T-helper 22 cell (primary cell): ENCODE data around the gene RPP25L.

ENCODE experiments used
- DNase-seq: peaks from one replicate; pipeline ENCODE4 v3.0.0-alpha.2; 2020; ENCODE audit warnings: low read depth

RPP25L gene

DNA sequence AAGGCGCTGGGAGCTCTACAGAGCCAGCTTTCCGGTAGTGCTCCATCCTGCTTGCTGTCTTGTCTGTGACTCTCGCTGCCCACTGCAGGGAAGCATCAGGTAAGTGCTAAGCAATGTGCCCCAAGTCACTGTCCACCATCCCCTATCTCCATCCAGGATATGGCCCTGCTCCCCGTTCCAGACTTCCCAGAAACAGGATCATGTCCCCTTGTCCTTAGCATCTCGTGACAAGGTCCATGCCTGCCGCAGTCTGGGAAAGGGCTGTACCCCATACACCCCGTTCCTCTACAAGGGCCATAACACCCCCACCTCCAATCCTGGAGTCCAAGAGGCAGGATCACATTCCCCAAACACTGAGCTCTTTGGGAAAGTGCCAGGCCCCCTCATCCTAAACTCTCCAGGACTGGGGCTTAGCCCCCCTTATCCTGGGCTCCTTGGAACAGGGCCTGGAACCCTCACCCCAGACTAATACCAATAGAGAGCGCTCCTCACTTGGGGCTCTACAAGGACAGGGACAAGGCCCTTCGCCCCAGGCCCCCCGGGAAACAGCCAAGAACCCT is 566 bp downstream of the RPP25L start:
- DNase-seq = no peak

DNA sequence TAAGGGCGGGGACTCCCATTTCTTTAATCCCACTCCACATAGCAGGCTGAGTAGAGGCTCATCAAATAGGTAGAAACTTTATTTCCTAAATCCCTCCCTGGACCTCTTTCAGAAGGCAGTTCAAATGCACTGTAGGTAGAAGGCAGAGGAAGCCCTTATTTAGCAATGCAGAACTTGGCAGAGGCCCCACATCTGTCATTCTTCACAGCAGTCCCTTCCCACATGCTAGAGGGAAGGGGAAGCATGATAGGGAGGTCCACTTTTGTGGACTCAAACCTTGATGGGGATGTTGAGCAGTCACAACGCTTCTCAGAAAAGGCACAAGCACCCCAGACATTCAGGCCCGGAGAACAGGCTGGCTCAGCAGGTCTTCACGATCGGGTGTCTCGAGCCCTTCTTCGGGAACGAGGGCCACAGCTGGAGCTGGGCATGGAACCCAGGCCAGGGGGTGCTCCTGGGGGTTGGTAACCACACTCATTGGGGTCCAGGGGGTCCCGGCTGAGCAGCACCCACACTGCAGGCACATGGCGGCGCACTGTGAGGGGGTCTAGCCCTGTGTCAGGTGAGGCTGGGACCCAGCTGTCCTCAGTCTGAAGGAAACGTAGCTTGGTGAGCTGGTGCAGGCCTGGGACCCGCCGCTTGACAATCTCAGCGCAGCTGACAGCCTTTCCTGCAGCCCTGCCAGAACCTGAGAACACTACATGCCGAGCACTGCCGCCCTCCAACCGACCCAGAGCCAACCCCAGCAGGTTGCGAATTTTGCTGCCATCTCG is 1.3 kb downstream of the RPP25L start:
- DNase-seq = no peak

DNA sequence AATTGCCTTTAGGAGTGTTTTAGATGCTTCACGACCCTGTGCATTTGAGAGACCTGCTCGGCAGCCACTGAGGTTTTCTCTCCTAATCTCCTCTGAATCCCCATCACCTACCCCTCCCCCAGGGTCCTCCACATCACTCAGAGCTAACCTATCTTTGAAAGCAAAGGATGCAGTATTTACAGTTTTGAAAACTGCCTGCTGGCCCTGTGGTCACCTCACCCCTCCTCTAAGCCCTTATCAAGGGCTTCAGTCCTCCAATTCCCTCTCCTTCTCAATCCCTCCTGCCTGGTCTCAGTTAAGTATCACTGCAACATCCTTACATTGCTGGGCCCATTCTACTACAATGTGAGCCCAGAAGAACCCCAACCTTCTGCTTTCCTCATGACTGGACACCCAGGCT is 4.6 kb downstream of the RPP25L start:
- no peak for DNase-seq

DNA sequence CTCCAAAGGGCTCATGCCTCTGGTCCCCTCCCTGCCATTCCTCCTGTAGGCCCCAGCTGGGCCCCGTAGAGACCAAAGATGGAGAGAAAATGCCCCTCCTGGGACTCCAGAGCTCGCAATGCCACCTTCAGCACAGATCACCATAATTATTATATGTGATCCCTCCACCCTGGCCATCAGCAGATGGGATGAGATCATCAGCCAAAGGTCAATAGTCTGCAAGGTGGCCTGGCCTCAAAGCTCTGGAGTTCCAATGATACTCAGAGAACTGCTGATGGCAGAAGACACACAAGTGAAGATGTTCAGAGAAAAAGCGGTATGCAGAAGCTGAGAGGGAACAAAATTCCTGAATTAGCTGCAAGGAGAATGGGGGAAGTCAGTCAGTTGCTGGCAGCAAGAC is 5.0 kb downstream of the RPP25L start:
- no peak for DNase-seq

DNA sequence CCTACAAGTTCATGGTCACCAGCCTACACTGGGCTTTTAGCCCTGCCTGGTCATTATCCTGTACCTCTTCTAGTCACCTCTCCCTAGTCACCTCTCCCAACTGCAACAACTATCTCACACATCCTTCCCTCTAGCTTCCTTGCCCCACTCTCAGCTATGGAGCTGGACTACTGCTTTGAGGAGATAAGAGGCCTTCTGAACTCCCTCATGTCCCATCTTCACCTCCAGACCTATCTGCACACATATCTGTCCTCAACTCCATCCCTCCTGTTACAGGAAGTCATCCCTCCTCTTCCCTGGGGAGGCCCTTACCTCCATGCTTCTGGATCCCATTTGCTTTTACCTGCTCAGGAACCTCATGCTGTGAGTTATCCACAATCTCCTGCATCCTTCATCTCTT is 5.7 kb downstream of the RPP25L start:
- no peak for DNase-seq

DNA sequence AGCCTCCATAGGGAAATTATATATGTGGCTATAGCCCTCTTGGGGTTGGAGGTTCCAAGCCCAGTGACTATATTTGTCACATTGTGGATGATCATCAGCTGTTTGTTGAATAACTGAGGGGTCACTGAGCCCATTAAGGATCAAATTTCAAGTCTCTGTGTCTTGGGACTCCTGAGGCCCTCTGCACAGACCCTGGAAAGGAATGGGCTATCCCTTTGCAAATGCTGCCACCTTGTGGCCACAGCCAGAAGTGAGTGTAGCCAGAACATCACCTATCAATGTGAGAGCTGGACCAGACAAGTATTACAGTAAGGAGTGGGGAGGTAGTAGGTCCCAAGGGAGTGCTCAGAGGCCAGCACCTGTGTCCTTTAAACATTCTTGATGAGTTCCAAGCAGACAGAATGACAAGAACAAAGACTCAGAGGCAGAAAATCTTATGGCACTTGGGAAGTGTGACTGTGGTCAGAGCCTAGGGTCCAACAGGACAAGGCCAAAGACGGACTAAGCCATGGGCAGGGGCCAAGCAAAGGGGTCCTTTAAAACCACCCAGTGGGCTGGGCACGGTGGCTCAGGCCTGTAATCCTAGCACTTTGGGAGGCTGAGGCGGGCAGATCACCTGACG is 8.2 kb downstream of the RPP25L start:
- peak; percentile 43 for DNase-seq

DNA sequence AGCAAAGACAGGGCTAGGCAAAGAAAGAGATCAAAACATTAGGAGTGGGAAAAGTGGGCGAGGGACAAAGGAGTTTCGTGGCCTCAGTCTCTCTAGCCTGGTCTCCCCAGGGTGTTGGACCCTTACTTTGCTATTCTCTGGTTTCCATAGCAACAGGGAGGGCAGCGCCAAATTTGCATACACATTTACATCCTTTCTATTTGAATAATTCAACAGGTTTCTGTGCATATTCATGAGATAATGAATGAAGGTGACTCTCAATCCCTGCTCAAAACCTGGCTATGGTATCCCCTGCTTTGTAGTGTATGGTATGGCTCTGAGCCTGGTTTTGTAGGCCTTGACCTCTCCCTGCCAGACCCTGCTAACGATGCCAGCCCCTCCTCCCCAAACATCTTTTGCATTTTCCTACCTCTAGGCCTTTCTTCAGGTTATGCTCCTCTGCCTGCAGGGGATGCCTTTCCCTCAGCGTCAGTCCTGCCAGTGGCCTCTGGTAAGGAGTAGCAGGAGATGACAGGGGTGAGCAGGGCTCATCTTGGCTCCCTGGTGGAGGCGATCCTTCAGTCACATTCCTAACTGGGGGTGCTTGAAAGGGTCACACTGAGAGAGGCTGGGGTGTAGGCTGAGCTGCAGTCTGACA is 9.8 kb downstream of the RPP25L start:
- DNase-seq = no peak

DNA sequence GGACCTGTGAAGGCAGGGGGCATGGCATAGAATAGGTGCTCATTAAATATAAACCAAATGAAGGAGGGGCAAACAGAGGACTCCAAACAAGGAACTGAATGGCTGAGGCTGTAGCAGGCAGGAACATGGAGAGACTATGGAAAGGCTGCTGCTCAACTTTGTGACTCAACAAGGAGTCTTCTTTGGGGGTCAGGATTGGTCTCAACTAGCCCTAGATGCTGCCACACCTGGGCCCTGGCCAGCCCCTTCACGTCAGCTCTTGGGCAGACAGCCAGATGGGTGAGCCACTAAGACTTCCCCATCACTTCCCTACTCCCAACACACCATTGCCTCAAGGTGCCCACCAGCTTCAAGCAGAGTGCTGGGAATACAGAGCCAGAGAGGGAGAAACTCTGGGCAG is 11.0 kb downstream of the RPP25L start:
- DNase-seq = no peak

DNA sequence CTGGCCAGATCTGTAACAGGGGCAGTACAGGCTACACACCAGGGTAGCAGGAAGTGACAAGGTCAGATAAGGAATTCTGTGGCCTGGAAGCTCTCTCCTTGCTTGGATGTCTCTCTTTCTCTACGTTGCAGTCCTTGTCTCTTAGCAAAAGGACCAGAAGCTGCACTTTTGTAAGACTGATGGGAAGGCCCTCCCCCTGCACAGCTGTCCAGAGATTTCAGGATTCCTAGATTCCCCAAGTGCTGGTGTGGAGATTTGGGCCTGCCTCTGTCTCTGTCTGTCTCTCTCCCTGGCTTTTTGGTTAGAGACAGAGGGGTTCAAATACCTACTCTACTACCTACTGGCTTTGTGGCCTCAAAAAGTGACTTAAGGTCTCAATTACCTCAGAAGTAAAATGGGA is 12.4 kb downstream of the RPP25L start:
- no peak for DNase-seq

DNA sequence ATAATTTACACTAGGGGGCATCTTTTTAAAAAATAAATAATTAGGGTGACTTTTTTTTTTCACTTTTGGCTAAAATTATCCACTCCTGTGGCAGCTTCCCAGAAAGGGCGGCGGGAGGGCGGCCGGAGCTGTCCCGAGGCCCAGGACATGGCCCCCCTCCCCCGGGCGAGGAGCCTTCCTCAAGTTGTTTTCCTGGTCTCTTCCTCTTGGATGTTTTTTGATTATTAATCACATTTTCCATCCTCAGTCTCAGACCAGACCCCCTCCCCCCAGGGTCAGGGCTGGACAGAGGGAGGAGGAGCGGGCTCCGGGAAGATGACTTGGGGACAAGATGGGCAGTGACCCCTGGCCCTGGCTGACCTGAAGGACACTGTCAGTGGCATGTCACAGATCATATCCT is 17.7 kb downstream of the RPP25L start:
- no peak for DNase-seq

DNA sequence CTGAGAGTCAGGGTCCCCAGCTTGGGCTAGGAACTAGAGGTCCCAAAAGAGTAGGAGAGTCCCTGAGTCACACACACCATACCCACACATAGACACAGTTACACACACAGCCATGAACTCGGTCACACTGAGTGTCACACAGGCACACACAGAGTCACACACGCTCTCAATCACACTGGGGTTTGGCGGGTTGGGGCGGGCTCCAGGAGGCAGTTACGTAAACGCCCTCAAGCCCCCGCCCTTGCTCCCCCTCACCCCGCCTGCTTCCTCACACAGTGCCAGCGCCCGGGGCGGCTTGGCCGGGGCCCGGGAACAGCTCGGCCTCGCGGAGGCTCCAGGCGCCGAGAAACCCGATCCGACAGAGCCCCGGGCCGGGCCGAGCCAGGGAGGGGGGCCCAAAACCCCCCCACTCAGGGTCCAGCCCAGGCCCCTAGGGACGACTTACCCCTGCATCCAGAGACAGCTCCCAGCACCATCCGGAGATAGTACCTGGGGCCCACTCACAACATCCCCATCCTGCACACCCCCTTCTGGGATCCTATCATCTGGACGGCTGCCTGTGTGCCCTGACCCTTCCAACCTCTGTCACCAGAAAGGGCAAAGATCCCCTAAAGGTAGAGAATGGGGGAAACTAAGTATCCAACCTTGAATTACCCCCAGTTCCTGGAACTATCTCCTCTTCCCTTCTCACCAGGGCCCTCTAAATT is 18.8 kb downstream of the RPP25L start:
- DNase-seq = no peak

DNA sequence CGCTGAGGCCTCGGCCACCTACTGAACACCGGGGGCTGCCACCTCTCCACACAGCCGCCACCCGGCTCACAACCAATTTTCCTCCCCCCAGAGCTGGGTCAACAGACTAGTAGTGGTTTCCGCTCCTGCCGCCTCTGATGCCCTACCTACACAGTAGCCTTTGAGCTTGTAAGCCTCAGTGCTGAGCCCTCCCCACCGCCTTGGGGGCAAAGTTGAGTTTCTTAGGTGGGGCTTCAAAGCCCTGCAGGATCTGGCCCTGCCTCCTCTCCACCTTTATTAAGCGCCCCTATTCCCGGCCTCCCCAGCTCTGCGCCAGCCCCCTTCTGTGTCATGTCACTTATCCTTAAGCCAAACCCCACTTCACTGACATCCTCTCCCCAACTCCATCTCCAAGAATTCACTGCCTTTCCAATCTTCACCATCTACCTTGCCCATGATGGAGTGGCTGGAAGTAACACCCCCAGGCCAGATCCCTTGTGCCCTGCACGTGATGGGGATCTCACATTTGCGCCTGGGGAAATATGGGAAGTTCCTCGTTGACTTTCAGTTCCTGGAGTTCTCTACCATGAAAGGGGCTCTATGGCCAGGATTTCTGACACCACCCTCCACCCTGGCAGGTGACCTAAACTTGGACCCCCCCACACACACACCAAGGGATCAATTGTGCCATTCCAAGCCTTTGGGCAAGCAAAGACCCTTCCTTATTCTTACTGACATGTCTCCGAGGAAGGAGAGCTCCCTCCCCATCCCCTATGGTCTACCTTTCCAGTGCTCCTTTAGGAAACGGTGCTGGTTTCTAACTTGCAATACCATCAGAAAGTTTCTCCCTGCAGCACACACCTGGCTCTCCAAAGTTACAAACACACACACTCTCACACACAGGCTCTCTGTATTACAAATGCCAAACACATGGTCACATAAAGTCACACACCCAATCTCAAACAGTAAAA is 19.7 kb downstream of the RPP25L start:
- DNase-seq = no peak

DNA sequence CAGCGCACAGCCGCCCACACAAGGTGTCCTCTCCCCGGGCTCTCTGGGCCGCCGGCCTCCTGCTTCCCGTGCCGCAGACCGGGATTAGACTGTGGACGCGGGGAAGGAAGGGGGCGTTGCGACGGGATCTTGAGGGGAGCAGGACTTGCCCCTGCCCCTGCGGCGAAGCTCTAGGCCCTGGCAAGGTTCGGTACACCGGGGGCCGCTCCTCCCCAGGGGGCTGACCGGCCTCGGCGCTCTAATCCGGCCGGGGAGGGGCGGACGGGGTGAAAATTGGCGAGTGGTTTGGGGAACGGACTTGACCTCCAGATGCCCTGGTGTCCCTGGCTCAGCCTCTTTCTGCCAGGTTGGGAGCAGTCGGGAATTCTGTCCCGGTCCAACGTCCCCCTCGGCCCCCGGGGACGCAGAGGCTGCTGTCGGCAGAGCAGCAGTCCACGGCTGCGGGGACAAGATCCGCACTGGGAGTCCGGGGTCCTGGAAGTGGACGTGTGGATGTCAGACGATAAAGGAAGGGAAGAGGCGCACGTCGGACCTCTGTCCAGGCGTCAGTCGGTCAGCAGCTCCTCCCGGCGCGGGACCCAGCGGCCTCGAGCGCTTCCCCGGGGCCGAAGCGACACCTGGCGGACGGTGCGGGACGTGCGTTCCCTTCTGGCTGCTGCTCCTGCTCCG is 20.5 kb downstream of the RPP25L start:
- DNase-seq = peak; percentile 36

DNA sequence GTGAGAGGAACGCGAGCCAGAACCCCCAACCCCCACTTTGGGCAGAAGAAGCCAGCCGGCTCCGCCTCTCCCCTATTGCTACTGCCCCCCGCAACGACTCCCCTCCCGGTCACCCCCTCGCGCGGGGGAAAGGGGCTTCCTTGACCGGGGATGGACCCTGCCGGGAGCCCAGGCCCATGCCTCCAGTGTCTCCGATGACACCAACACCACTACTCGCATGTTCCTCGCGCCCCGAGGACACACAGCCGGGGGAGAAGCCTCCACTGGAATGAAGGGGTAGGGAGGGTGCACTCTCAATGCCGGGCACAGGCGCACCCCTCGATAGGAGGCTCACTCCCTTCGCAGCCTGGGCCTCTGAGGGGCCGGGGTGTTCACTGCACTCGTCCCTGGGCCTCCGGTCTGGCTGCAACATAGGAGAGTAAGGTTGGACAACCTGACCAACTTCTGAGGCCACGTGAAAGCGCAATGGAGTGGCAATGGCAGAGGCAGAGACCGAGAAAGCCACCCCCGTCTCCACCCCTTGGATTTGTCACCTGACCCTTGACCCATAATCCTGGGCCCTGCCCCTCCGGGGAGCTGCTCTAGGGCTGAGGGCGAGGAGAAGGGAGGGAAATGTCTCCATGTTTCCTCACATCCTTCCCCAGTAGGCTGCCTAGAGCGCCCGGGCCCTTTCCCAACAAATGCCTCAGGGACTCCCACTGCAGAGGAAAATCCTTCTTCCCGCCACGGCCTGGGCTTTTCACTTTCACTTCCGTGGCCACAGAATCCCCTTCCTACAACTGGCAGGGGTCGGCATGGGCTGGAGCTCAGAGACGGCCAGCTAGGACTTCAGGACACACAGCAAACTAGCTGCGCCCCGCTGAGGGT is 21.3 kb downstream of the RPP25L start:
- no peak for DNase-seq

DNA sequence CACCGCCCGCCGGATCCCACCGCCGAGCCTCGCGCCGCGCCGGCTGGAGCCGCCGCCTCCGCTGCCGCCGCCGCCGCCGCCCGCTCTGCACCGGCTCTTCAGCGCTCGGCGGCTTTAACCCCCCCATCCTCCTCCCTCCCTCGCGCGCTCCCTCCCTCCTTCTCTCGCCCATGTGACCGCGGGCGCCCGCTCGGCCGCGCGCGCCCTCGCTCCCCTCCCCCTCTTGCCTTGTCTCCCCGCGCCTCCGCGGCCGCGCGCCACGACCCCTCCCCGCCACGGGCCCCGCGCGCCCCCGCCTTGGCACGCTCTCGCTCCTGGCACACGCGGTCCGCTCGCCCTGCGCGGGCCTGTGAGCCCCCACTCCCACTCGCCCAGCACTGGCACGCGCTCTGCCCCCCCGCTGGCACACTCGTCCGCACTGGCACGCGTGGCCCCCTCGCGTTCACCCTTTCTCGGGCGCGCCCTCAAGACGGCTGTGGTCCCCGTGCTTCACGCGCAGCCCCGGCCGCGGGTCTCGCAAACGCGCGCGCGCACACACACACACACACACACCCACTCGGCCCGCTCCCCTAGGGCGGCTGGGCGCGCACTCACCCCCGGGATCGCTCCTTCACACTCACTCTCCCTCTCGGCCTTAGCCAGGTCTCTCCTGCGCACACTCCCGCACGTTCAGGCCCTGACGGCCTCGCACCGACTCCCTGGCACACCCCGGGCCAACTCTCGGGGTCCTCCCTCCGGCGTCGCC is 22.1 kb downstream of the RPP25L start, which contains the start of gene CNTFR:
Gene CNTFR, minus strand, starts transcription at position 89 of the 745 bp plus-strand sequence. CDS start 20,743 bp downstream, outside the sequence.
- no peak for DNase-seq

DNA sequence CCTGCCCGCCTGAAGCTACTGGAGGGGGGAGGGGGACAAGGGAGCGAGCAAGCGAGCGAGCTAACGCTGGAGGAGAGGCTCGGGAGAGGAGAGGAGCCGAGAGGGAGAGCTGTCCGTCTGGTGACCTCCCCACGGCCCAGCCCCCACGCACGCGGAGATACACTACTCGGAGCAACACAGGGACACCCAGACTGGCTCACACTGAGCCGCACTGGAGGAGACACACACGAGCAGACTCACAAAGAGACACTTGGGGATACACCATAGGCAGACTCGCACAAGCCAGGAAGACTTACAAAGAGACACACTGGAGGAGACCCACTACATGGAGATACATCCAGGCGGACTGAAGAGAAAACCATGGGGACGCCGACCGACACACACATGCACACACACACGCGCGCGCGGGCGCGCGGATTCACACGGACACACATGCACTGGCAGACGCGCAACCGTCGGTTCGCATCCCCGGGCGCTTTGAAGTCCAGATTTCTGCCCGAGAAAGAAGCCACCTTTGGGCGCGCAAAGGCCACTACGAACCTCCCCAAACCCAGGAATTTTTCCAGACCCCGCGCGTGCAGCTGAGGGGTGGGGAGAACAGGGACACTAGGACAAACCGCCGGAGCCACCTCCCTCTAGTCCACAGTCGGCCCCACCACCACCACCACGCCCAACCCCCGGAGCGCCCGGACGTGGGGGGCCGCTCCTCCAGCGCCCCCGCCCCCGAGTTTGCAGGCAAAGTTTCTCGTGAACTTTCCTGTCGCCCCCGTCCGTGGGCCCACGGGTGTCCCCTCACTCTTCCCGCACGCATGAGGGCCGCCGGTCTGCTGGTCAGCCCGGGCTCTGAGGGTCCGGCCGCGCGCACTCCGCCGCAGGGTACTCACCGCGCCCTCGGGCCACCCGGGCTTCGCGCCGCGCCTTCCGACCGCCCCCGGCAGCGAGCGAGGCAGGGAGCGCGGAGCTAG is 22.9 kb downstream of the RPP25L start:
- no peak for DNase-seq

DNA sequence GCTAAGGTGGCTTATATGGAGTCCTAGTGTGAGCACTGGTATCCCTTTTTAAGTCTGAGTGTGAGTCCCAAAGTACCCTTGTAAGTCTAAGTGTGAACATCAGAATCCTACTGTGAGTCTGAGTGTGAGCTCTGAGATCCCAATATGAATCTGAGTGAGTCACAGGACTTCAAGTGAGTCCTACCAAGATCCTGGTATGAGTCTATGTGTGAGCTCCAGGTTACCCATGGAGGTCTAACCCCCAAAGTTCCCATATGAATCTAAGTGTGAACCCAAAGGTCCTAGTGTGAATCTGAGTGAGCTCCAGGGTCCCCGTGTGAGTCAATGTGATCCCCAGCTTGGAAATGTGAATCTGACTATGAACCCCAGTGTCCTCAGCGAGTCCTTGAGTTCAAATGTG is 24.6 kb downstream of the RPP25L start:
- DNase-seq = no peak
